SH-SY5Y (cell line): ENCODE results near the gene HTR6.

ENCODE experiments used
- GATA2 ChIP-seq: IDR thresholded peaks from 2 replicates; pipeline ENCODE4 v1.6.1; 2011; ENCODE audit warnings: mild to moderate bottlenecking, low read depth, low read length
- GATA3 ChIP-seq: IDR thresholded peaks from 2 replicates; pipeline ENCODE4 v1.6.1; 2011; ENCODE audit warnings: low read depth, mild to moderate bottlenecking, low read length, moderate library complexity

GRCh38 chr1:19656134-19656779, 8.4 kb upstream of the HTR6 start:
- no peak for TF ChIP-seq GATA3
- TF ChIP-seq GATA2: no peak
